Measurements from ENCODE around the gene SELENOM.

DNA sequence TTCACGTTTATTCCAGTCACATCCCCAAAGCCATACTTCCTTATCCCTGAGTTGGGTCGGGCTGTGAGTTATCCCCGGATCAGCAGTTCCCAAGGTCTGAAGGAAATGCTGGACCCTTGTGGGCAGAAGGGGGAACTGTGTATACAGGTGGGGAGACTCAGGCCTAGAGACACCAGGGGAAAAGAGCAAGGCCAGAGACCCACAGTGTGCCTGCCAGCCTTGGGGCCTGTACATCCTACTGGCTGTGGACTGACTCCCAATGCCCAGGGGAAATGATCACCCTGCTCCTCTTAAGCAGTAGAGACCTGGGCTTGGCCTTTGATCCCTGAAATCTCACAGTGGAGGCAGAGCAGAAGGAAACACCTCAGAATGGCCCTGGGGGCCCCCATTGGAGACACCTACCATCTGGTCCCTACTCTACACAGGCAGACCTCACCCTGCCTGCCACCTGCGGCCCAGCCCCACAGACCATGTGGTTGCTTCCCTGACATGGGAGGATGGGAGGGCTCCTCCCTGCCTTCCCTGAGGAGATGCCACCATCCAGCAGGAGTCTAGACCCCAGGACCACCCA, 1.3 kb downstream of the SELENOM start:
- TF ChIP-seq, protein P1, sequence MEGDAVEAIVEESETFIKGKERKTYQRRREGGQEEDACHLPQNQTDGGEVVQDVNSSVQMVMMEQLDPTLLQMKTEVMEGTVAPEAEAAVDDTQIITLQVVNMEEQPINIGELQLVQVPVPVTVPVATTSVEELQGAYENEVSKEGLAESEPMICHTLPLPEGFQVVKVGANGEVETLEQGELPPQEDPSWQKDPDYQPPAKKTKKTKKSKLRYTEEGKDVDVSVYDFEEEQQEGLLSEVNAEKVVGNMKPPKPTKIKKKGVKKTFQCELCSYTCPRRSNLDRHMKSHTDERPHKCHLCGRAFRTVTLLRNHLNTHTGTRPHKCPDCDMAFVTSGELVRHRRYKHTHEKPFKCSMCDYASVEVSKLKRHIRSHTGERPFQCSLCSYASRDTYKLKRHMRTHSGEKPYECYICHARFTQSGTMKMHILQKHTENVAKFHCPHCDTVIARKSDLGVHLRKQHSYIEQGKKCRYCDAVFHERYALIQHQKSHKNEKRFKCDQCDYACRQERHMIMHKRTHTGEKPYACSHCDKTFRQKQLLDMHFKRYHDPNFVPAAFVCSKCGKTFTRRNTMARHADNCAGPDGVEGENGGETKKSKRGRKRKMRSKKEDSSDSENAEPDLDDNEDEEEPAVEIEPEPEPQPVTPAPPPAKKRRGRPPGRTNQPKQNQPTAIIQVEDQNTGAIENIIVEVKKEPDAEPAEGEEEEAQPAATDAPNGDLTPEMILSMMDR (IDR thresholded peaks at IDR 0.05): no peak
- TF ChIP-seq POLR2A (IDR thresholded peaks at IDR 0.05): no peak
